Psoas muscle (tissue), 8 donors: Measurements from ENCODE around the gene TPGS1. TPM values are rescaled to one million over a fixed set of nuclear protein-coding genes. Genes with fewer than 3 reads are reported as not detected.

ENCODE experiments used
- ATAC-seq, 4 donors: fragments of 200-7000 bp; cut with Tn5 transposase; one replicate each; pipeline ENCODE4 v1.9.1; 2020; ENCODE audit warnings: moderate library complexity in 3 of 4, mild to moderate bottlenecking in 2 of 4
- DNase-seq, 2 donors: peaks; one replicate each; pipeline ENCODE4 v3.0.0-alpha.2; 2020
- H3K27ac ChIP-seq: fragments of 200-600 bp; one replicate; pipeline ENCODE4 v1.8.0; 2022
- H3K27me3 ChIP-seq, 3 donors: fragments of 200-600 bp in 1 of 3; one replicate each; pipeline versions ENCODE4 v1.6.1 to v1.8.0; 2013 to 2022; ENCODE audit warnings: low read length in 2 of 3, mild to moderate bottlenecking in 2 of 3, moderate library complexity in 1 of 3; ENCODE audit not compliant: insufficient read depth in 3 of 3
- H3K36me3 ChIP-seq, 2 donors: fragments of 200-600 bp in 1 of 2; one replicate each; pipeline versions ENCODE4 v1.6.1 to v1.8.0; 2013 to 2022; ENCODE audit warnings: low read depth in 1 of 2, mild to moderate bottlenecking in 1 of 2, moderate library complexity in 1 of 2; ENCODE audit not compliant: insufficient read depth in 1 of 2
- H3K4me1 ChIP-seq: fragments of 200-600 bp; one replicate; pipeline ENCODE4 v1.8.0; 2022
- H3K4me3 ChIP-seq: fragments of 200-600 bp; one replicate; pipeline ENCODE4 v1.8.0; 2022; ENCODE audit warnings: mild to moderate bottlenecking
- H3K9me3 ChIP-seq: fragments of 200-600 bp; one replicate; pipeline ENCODE4 v1.8.0; 2022
- WGBS, 3 donors: extraction: QIAGEN DNeasy Blood & Tissue Kit; methylation state at CpG; one replicate each; pipeline versions ENCODE4 v1.1.6 to v1.1.7; 2013; 5-methylcytosine and 5-hydroxymethylcytosine counted together
- intact Hi-C, 2 donors: fragments of 100-400 bp; cut with DNase I; formaldehyde crosslinking; loops; one replicate each; pipeline versions ENCODE4 v1.11.0 to v1.14.2; 2022
- polyA plus RNA-seq, 3 donors: library from polyadenylated mRNA; stranded (reverse); fragments of 200-250 nt; gene quantifications; one replicate each; pipeline ENCODE4 v1.2.3, GENCODE V29; 2013
- total RNA-seq, 4 donors: library from RNA; stranded (reverse); fragmentation: NEBNext Ultra II Directional in 2 of 4; extraction: Animal tissue kit (Norgen Biotek cat#: 25700) in 2 of 4; gene quantifications; one replicate each; pipeline versions ENCODE4 v1.2.1 to v1.2.4, GENCODE V29; 2021 to 2023
- TF ChIP-seq, protein P1 (sequence below): fragments of 200-600 bp; IDR thresholded peaks from one replicate; pipeline ENCODE4 v1.8.0; 2022; ENCODE audit warnings: antibody characterized with exemption
- donor health status: healthy with polysubstance abuse.
- donor health status: DM: no; HTN: no; CAD: no; lungs with moderate emphysema.
- donor health status: Bipolar disorder and iron deficiency.
- donor health status: healthy.
- donor health status: DM: yes; HTN: yes; CAD: no.
- donor health status: DM: no; HTN: no; CAD: no.
- donor health status: DM: no; HTN: no; CAD: no.
- donor health status: DM: yes; HTN: yes; CAD: no.

The TPGS1 gene
- total and polyA plus RNA-seq, 7 donors: 8.9 to 16.6 (median 10.6) TPM

DNA sequence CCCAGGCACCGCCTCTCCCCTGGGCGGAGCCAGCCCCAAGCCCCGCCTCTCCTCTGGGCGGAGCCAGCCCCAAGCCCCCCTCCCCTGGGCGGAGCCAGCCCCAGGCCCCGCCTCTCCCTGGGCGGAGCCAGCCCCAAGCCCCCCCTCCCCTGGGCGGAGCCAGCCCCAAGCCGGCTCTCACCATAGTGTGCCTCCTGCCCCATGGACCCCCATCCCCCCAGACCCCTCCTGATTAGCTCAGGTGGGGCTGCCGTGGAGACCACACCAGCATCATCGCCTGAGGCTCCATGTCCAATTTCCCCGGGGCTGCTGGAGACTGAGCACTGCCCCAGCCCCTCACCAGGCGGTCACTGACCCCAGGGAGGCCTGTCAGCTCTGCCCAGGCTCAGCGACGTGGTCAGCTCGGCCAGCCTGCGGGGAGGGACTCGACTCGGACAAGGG, 15.2 kb upstream of the TPGS1 start:
- Histone ChIP-seq H3K4me1 (peaks cover 11% of the 10 kb centered on the region), H3K4me3 (no peak overlapping the region), H3K27ac (no peak overlapping the region), H3K36me3 (no peaks in the 10 kb centered on the region), H3K9me3 (no peaks in the 10 kb centered on the region), H3K27me3 (peaks cover 0 to 16% (median 7%) of the 10 kb centered on the region in 3 donors)
- ATAC-seq (no peak), DNase-seq (peak; percentile 16 to 71)
- intact Hi-C loops: no loop called here
- TF ChIP-seq, protein P1, sequence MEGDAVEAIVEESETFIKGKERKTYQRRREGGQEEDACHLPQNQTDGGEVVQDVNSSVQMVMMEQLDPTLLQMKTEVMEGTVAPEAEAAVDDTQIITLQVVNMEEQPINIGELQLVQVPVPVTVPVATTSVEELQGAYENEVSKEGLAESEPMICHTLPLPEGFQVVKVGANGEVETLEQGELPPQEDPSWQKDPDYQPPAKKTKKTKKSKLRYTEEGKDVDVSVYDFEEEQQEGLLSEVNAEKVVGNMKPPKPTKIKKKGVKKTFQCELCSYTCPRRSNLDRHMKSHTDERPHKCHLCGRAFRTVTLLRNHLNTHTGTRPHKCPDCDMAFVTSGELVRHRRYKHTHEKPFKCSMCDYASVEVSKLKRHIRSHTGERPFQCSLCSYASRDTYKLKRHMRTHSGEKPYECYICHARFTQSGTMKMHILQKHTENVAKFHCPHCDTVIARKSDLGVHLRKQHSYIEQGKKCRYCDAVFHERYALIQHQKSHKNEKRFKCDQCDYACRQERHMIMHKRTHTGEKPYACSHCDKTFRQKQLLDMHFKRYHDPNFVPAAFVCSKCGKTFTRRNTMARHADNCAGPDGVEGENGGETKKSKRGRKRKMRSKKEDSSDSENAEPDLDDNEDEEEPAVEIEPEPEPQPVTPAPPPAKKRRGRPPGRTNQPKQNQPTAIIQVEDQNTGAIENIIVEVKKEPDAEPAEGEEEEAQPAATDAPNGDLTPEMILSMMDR: no peak
- WGBS, 3 donors: 63 to 75% (median 71%) methylated on average over 13 to 18 of the region's 19 CpGs

DNA sequence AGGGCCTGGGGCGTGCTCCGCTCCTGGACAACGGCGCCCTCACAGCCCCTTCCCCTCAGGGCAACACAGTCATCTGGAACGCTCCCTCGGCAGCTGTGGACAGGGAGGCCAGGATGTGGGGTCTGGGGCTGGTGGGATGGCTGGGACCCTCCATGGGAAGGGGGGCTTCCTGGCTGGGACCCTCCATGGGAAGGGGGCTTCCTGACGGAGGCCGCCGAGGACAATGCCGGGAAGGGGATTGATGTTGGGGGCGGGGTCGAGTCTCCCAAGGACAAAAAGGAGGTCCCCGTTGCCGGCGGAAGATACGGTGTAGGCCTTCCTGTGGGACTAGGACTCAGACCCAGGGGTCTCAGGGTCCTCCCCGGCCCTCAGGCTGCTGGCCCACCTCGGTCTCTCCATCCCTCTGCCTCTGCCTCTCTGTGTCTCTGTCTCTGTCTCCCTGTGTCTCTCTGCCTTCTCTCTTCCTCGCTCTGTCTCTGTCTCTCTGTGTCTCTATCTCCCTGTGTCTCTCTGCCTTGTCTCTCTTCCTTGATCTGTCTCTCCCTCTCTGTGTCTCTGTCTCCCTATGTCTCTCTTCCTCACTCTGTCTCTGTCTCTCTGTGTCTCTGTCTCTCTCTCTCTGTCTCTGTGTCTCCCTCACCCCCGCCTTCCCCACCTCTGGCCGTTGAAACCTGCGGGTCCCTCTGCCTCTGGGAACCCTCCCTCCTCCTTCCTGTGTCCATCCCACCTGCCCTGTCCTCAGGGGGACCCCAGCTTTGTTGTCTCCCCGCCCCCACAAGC, 13.7 kb upstream of the TPGS1 start:
- DNase-seq (peak; percentile 16 to 56), ATAC-seq (no peak)
- 54 to 67% (median 64%) methylated on average over 21 to 23 of the region's 23 CpGs for WGBS, 3 donors
- H3K4me3 ChIP-seq: no peak overlapping the region
- H3K4me1 ChIP-seq: peaks cover 11% of the 10 kb centered on the region
- TF ChIP-seq, protein P1: no peak
- no peaks in the 10 kb centered on the region for H3K9me3 ChIP-seq
- no peaks in the 10 kb centered on the region for H3K36me3 ChIP-seq
- intact Hi-C loops: no loop called here
- peaks cover 0 to 26% (median 17%) of the 10 kb centered on the region in 3 donors for H3K27me3 ChIP-seq
- H3K27ac ChIP-seq: no peak overlapping the region

DNA sequence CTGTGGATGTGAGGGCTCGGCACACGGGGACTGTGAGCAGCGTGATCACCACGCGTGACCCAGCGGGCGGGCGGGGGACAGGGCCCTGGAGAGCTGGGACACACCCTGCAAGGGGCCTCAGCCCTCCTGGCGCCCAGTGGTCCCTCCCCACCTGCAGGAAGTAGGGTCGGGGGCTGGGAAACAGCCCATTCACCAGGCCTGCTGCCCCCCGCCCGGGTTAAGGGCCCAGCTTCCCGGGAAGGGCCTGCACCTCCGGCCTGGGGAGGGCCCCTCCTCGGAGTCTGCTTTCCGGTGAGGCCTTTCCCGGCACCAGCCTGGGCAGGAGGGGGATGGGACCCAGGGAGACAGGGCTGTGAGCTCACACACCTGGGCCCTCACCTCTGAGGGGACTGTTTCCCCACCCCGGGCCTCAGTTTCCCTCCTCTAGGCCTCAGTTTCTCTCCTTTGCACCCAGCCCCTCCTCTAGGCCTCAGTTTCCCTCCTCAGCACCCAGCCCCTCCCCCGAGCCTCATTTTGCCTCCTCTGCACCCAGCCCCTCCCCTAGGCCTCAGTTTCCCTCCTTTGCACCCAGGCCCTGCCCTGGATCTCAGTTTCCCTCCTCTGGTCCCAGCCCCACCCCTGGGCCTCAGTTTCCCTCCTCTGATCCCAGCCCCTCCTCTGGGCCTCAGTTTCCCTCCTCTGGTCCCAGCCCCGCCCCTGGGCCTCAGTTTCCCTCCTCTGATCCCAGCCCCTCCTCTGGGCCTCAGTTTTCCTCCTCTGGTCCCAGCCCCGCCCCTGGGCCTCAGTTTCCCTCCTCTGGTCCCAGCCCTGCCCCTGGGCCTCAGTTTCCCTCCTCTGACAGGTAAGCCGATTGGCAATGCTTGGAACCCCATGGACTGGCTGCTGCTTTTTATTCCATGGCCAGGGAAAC, 12.9 kb upstream of the TPGS1 start:
- no peak overlapping the region for H3K27ac ChIP-seq
- H3K27me3 ChIP-seq: peaks cover 0 to 34% (median 20%) of the 10 kb centered on the region in 3 donors
- ATAC-seq (no peak), DNase-seq (peak; percentile 4 to 55)
- H3K4me3 ChIP-seq: no peak overlapping the region
- intact Hi-C loops: no loop called here
- H3K4me1 ChIP-seq: peaks cover 11% of the 10 kb centered on the region
- H3K9me3 ChIP-seq: no peaks in the 10 kb centered on the region
- 38 to 44% (median 40%) methylated on average over 20 to 22 of the region's 22 CpGs for WGBS, 3 donors
- TF ChIP-seq, protein P1: no peak
- H3K36me3 ChIP-seq: no peaks in the 10 kb centered on the region

DNA sequence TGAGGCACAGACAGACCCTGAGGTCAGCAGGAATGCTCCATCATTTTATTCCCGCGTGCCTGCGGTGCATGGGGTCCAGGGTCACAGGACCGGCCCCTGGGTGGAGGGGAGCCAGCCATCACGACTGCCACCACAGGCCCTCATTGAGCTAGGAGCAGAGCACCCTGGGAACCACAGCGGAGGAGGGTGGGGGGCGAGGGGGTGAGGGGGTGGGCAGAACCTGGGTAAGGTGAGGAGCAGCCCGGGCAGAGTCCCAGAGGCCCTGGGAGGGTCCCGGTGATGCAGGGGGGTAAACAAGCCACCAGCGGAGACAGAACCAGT, 12.3 kb upstream of the TPGS1 start:
- H3K4me3 ChIP-seq: no peak overlapping the region
- no peaks in the 10 kb centered on the region for H3K36me3 ChIP-seq
- WGBS, 3 donors: 42 to 47% (median 46%) methylated on average over 10 of the region's 10 CpGs
- peaks cover 7% of the 10 kb centered on the region for H3K4me1 ChIP-seq
- TF ChIP-seq, protein P1: no peak
- ATAC-seq: no peak
- intact Hi-C loops: no loop called here
- peak; percentile 2 to 44 for DNase-seq
- peaks cover 0 to 34% (median 20%) of the 10 kb centered on the region in 3 donors for H3K27me3 ChIP-seq
- no peak overlapping the region for H3K27ac ChIP-seq
- H3K9me3 ChIP-seq: no peaks in the 10 kb centered on the region
